22Rv1 (cell line): ENCODE data around the gene RTP2.

Experiments
- ZFX ChIP-seq: fragments of 450-650 bp; IDR thresholded peaks from 2 replicates; pipeline ENCODE4 v1.6.1; 2017; ENCODE audit warnings: antibody characterized with exemption, borderline replicate concordance
- TF ChIP-seq, protein P1 (sequence below): fragments of 450-650 bp; IDR thresholded peaks from 2 replicates; pipeline ENCODE4 v1.5.1; 2017; ENCODE audit warnings: mild to moderate bottlenecking

DNA sequence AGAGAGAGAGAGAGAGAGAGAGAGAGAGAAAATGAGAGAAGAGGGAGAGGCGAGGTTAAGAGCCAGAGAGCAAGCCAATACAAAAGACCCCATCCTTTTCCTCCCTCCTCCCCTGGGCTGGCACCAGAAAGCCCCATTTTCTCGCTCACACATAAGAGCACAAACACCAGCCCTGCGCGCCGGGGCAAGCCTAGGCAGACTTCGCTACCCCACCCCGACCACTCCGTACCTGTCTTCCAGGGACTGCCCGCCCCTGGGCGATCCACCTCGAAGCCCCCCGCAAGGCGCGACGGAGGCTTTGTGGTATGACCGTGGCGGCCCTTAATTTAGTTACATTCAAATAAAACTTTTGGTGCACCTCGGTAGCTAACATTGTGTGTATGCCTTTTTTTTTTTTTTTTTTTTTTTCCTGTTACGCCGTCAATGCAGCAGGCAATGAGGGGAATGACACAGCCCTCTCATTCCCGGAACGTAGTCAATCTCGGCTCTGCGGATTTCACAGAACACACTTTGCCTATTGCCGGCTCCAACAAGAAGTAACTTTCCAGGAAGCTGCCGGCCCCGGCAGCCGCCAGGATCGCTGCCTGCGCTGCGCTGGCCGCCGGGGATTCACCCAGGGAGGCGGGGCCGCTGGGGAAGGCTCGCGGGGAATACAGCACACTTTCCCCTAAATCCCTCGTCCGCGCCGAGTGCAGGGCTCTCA lies 35.2 kb upstream of the RTP2 start:
- TF ChIP-seq, protein P1, sequence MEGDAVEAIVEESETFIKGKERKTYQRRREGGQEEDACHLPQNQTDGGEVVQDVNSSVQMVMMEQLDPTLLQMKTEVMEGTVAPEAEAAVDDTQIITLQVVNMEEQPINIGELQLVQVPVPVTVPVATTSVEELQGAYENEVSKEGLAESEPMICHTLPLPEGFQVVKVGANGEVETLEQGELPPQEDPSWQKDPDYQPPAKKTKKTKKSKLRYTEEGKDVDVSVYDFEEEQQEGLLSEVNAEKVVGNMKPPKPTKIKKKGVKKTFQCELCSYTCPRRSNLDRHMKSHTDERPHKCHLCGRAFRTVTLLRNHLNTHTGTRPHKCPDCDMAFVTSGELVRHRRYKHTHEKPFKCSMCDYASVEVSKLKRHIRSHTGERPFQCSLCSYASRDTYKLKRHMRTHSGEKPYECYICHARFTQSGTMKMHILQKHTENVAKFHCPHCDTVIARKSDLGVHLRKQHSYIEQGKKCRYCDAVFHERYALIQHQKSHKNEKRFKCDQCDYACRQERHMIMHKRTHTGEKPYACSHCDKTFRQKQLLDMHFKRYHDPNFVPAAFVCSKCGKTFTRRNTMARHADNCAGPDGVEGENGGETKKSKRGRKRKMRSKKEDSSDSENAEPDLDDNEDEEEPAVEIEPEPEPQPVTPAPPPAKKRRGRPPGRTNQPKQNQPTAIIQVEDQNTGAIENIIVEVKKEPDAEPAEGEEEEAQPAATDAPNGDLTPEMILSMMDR: no peak
- no peak for TF ChIP-seq ZFX
